H9 (cell line): Measurements from ENCODE around the gene ZIC5. TPM values are rescaled to one million over a fixed set of nuclear protein-coding genes. Genes with fewer than 3 reads are reported as not detected.

ENCODE experiments used
- DNase-seq: peaks from one replicate; pipeline ENCODE4 v3.0.0-alpha.2; 2017
- H2AFZ ChIP-seq: one replicate; pipeline ENCODE4 v1.6.1; 2013; ENCODE audit warnings: mild to moderate bottlenecking, low read length, control low read depth, moderate library complexity
- H2AK5ac ChIP-seq: 2 replicates; pipeline ENCODE4 v1.6.1; 2013; ENCODE audit warnings: low read length, control low read depth, mixed read lengths; ENCODE audit not compliant: insufficient read length
- H2BK120ac ChIP-seq: one replicate; pipeline ENCODE4 v1.6.1; 2013; ENCODE audit warnings: low read depth, mild to moderate bottlenecking, low read length, control low read depth, inconsistent platforms; ENCODE audit not compliant: poor library complexity, severe bottlenecking
- H2BK12ac ChIP-seq: 2 replicates; pipeline ENCODE4 v1.6.1; 2013; ENCODE audit warnings: low read length, control low read depth, mixed read lengths, low read depth; ENCODE audit not compliant: insufficient read length
- H2BK15ac ChIP-seq: 2 replicates; pipeline ENCODE4 v1.6.1; 2013; ENCODE audit warnings: low read depth, low read length, control low read depth
- H2BK20ac ChIP-seq: one replicate; pipeline ENCODE4 v1.6.1; 2013; ENCODE audit warnings: low read depth, mild to moderate bottlenecking, low read length, control low read depth, inconsistent platforms; ENCODE audit not compliant: poor library complexity, severe bottlenecking
- H2BK5ac ChIP-seq: 2 replicates; pipeline ENCODE4 v1.6.1; 2013; ENCODE audit warnings: low read length, control low read depth, mixed read lengths; ENCODE audit not compliant: insufficient read length
- H3K14ac ChIP-seq: 2 replicates; pipeline ENCODE4 v1.6.1; 2013; ENCODE audit warnings: low read length, control low read depth; ENCODE audit not compliant: insufficient read depth
- H3K18ac ChIP-seq: 2 replicates; pipeline ENCODE4 v1.6.1; 2013; ENCODE audit warnings: low read depth, mild to moderate bottlenecking, mixed read lengths, low read length, control low read depth; ENCODE audit not compliant: insufficient read length
- H3K23ac ChIP-seq: 2 replicates; pipeline ENCODE4 v1.6.1; 2013; ENCODE audit warnings: low read length, control low read depth, mixed read lengths, low read depth; ENCODE audit not compliant: insufficient read length
- H3K23me2 ChIP-seq: 2 replicates; pipeline ENCODE4 v1.6.1; 2013; ENCODE audit warnings: low read depth, mild to moderate bottlenecking, mixed read lengths, low read length, control low read depth; ENCODE audit not compliant: insufficient read length, poor library complexity, severe bottlenecking
- H3K27ac ChIP-seq: 2 replicates; pipeline ENCODE4 v1.5.1; 2013; ENCODE audit warnings: low read length, control low read depth, mixed read lengths, low read depth; ENCODE audit not compliant: insufficient read length
- H3K27me3 ChIP-seq: 2 replicates; pipeline ENCODE4 v1.6.1; 2013; ENCODE audit warnings: low read length, control low read depth, inconsistent platforms; ENCODE audit not compliant: insufficient read depth
- H3K4ac ChIP-seq: 2 replicates; pipeline ENCODE4 v1.6.1; 2013; ENCODE audit warnings: low read depth, mild to moderate bottlenecking, control low read depth, inconsistent platforms, low read length, moderate library complexity
- H3K4me1 ChIP-seq: 2 replicates; pipeline ENCODE4 v1.6.1; 2013; ENCODE audit warnings: low read length, control low read depth, inconsistent platforms; ENCODE audit not compliant: insufficient read depth
- H3K4me2 ChIP-seq: 2 replicates; pipeline ENCODE4 v1.6.1; 2013; ENCODE audit warnings: low read length, control low read depth, mixed read lengths; ENCODE audit not compliant: insufficient read length, insufficient read depth
- H3K56ac ChIP-seq: 2 replicates; pipeline ENCODE4 v1.6.1; 2013; ENCODE audit warnings: low read depth, mild to moderate bottlenecking, mixed read lengths, low read length, control low read depth; ENCODE audit not compliant: insufficient read length
- H3K79me1 ChIP-seq: 2 replicates; pipeline ENCODE4 v1.6.1; 2013; ENCODE audit warnings: low read depth, mild to moderate bottlenecking, moderate library complexity, low read length, control low read depth, inconsistent platforms; ENCODE audit not compliant: insufficient read depth, poor library complexity, severe bottlenecking
- H3K79me2 ChIP-seq: 2 replicates; pipeline ENCODE4 v1.6.1; 2013; ENCODE audit warnings: low read length, control low read depth, inconsistent platforms; ENCODE audit not compliant: insufficient read depth
- H3K9ac ChIP-seq: 2 replicates; pipeline ENCODE4 v1.6.1; 2013; ENCODE audit warnings: low read length, control low read depth, mixed read lengths; ENCODE audit not compliant: insufficient read length; ENCODE audit errors: extremely low read depth
- H3K9me3 ChIP-seq: one replicate; pipeline ENCODE4 v1.6.1; 2013; ENCODE audit warnings: low read depth, low read length, inconsistent platforms; ENCODE audit not compliant: control insufficient read depth
- H3T11ph ChIP-seq: one replicate; pipeline ENCODE4 v1.6.1; 2013; ENCODE audit warnings: mild to moderate bottlenecking, low read length, control low read depth, inconsistent platforms
- H4K20me1 ChIP-seq: one replicate; pipeline ENCODE4 v1.6.1; 2013; ENCODE audit not compliant: control insufficient read depth, insufficient read length, insufficient read depth
- H4K5ac ChIP-seq: 2 replicates; pipeline ENCODE4 v1.6.1; 2013; ENCODE audit warnings: low read depth, mild to moderate bottlenecking, mixed read lengths, low read length, control low read depth; ENCODE audit not compliant: insufficient read length
- H4K8ac ChIP-seq: replicated peaks from 2 replicates; pipeline ENCODE4 v1.6.1; 2013; ENCODE audit warnings: low read length, control low read depth, mixed read lengths, low read depth; ENCODE audit not compliant: insufficient read length
- H4K91ac ChIP-seq: 2 replicates; pipeline ENCODE4 v1.6.1; 2013; ENCODE audit warnings: low read depth, mild to moderate bottlenecking, moderate library complexity, mixed read lengths, low read length, control low read depth; ENCODE audit not compliant: insufficient read length
- H3K27ac Mint-ChIP-seq, 3 experiments: 2 replicates in 2 of 3; 3 replicates in 1 of 3; pipeline ENCODE4 v1.8.0; 2020 to 2021; ENCODE audit warnings: mixed read lengths in 3 of 3, mild to moderate bottlenecking in 1 of 3, moderate library complexity in 1 of 3
- H3K27me3 Mint-ChIP-seq: 2 replicates; pipeline ENCODE4 v1.8.0; 2021; ENCODE audit warnings: low read depth, mild to moderate bottlenecking, moderate library complexity, mixed read lengths
- H3K36me3 Mint-ChIP-seq, 3 experiments: 2 replicates in 2 of 3; 3 replicates in 1 of 3; pipeline ENCODE4 v1.8.0; 2020 to 2021; ENCODE audit warnings: low read depth in 3 of 3, mixed read lengths in 3 of 3; ENCODE audit not compliant: insufficient read depth in 1 of 3
- H3K4me1 Mint-ChIP-seq, 2 experiments: 2 replicates each; pipeline ENCODE4 v1.8.0; 2020; ENCODE audit warnings: mixed read lengths in 2 of 2
- H3K4me3 Mint-ChIP-seq, 2 experiments: 2 replicates in 1 of 2; 3 replicates in 1 of 2; pipeline ENCODE4 v1.8.0; 2020 to 2021; ENCODE audit warnings: mild to moderate bottlenecking in 2 of 2, mixed read lengths in 2 of 2, moderate library complexity in 1 of 2
- H3K9me3 Mint-ChIP-seq, 2 experiments: 2 replicates in 1 of 2; 3 replicates in 1 of 2; pipeline ENCODE4 v1.8.0; 2020; ENCODE audit warnings: mild to moderate bottlenecking in 2 of 2, mixed read lengths in 2 of 2, moderate library complexity in 1 of 2
- CTCF ChIP-seq: fragments of 200-600 bp; sonication (generic); conservative IDR thresholded peaks from 3 replicates; pipeline ENCODE4 v1.8.0; 2021; ENCODE audit warnings: antibody characterized with exemption, mild to moderate bottlenecking
- WGBS: extraction: QIAGEN DNeasy Blood & Tissue Kit; methylation state at CpG from one replicate; pipeline ENCODE4 v1.1.7; 2013; ENCODE audit warnings: missing lambda C conversion rate, low lambda C conversion rate, mixed read lengths; ENCODE audit not compliant: insufficient read length; ENCODE audit errors: extremely low coverage; 5-methylcytosine and 5-hydroxymethylcytosine counted together
- total RNA-seq: library from RNA; stranded (reverse); gene quantifications from 2 replicates; pipeline ENCODE4 v1.2.1, GENCODE V29; 2021

ZIC5 gene
- total RNA-seq, 1 experiment from 2014 or later = 51.9 TPM

DNA sequence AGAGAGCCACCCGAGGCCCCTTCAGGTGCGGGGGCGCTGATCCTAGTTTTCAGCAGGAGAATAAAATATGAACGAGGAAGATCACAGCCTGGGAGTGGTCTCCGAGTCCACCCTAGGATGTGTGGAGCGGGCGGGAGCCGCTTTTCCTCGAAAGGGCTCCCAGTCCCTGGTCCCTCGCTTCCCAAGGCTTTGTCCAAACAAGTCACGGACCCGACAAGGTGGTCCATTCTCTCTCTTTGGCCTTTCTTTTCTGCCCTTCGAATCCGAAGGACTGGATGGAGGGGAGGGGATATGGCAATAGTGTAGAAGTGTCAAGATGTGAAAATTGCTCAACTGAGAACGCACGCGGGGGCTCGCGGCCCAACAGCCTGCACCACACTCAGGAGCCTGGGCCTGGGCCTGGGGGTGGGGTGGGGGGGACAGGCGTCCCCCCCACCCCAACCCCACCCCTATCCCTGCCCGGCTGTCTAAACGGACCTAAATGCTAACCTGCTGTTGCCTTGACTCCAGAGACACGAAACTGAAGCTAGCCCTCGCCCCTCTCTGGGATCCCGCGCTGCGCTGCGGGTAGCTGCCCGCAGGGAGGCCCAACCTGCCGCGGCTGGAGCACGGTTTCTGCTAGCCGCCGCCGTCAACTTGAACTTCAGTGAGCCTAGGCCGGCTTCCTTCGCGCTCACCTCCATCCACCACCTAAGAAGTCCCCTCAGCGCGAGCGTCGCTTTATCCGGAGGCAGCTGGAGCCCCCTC is 17.1 kb upstream of the ZIC5 start:
- no peak overlapping the region for H2AK5ac ChIP-seq
- no peak overlapping the region for H2BK15ac ChIP-seq
- peak overlapping the region; percentile 86 for H3K4me2 ChIP-seq
- no peak overlapping the region for H3K27ac ChIP-seq
- H4K5ac ChIP-seq = no peak overlapping the region
- no peak overlapping the region for H2BK12ac ChIP-seq
- H4K8ac ChIP-seq = no peak overlapping the region
- H3K27me3 ChIP-seq = peaks cover 29% of the 10 kb centered on the region; the same call in 1 of the 2 replicates
- H3K4me3 Mint-ChIP-seq = peak overlapping the region; percentile 61 to 89
- H3K9me3 Mint-ChIP-seq = peaks cover 14 to 17% of the 10 kb centered on the region in 2 experiments
- H3K4me1 Mint-ChIP-seq = peaks cover 69 to 78% of the 10 kb centered on the region in 2 experiments
- no peak overlapping the region for H3K56ac ChIP-seq
- peaks cover 50% of the 10 kb centered on the region for H3K23me2 ChIP-seq
- H2BK5ac ChIP-seq = no peak overlapping the region
- H3K23ac ChIP-seq = no peak overlapping the region
- H2BK120ac ChIP-seq = no peak overlapping the region
- no peaks in the 10 kb centered on the region for H3K9me3 ChIP-seq
- H3T11ph ChIP-seq = no peak overlapping the region
- no peak for TF ChIP-seq CTCF
- no peak overlapping the region for H3K9ac ChIP-seq
- H3K18ac ChIP-seq = no peak overlapping the region
- H2BK20ac ChIP-seq = no peak overlapping the region
- WGBS = no CpG with 5 or more reads among the region's 43 CpGs
- DNase-seq = peak; percentile 65
- H4K20me1 ChIP-seq = no peaks in the 10 kb centered on the region
- H3K79me2 ChIP-seq = peaks cover 10% of the 10 kb centered on the region; the same call in 1 of the 2 replicates
- H3K4ac ChIP-seq = no peak overlapping the region
- peaks cover 80% of the 10 kb centered on the region for H3K27me3 Mint-ChIP-seq
- H4K91ac ChIP-seq = no peak overlapping the region
- peaks cover 24 to 34% (median 34%) of the 10 kb centered on the region in 3 experiments for H3K36me3 Mint-ChIP-seq
- no peak overlapping the region for H3K14ac ChIP-seq
- H2AFZ ChIP-seq = no peak overlapping the region
- no peaks in the 10 kb centered on the region for H3K79me1 ChIP-seq
- no peaks in the 10 kb centered on the region; the same call in 1 of the 2 replicates for H3K4me1 ChIP-seq
- H3K27ac Mint-ChIP-seq = peak overlapping the region in 1 of 3 experiments; percentile 90; a peak in 1 of 7 replicates
